GM23248 (cell line): Measurements from ENCODE around the gene LHB.

Experiments
- EZH2 ChIP-seq: fragments of 200-600 bp; sonication (generic); IDR thresholded peaks from 2 replicates; pipeline ENCODE4 v1.6.1; 2018; ENCODE audit warnings: antibody characterized with exemption, mild to moderate bottlenecking; ENCODE audit not compliant: insufficient read depth, poor library complexity, severe bottlenecking
- EZH2phosphoT487 ChIP-seq: fragments of 200-600 bp; sonication (generic); IDR thresholded peaks from 2 replicates; pipeline ENCODE4 v1.6.1; 2018; ENCODE audit warnings: antibody characterized with exemption, moderate library complexity, mild to moderate bottlenecking, low read depth; ENCODE audit not compliant: insufficient read depth

DNA sequence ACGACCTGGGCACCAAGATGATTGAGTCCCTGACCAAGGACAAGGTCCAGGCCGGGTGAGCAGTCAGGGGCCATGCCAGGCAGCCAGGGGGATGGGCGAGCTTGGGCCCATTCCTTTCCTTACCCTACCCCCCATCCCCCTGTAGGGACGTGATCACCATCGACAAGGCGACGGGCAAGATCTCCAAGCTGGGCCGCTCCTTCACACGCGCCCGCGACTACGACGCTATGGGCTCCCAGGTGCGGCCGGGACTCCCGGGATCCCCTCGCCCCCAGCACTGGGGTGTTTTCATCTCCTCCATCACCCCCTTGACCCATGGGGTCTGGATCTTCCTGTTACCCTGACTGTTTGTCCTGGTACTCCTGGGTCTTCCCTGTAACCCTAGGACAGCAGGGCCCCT lies 7.1 kb downstream of the LHB start:
- TF ChIP-seq EZH2phosphoT487: no peak
- no peak for TF ChIP-seq EZH2
